Activated T-helper 1 cell treated with anti-CD3 and anti-CD28 coated beads, Interleukin-12 subunit alpha, Interleukin-12 subunit beta, Interleukin-2, Interleukin-4 antibody, amounts not matched to agents 30 ng/mL and 10 ng/mL and 1 ng/mL, durations not matched to agents 14 hours and 24 hours and 36 hours (primary cell): ENCODE measurements around the gene BICDL2. TPM values are rescaled to one million over a fixed set of nuclear protein-coding genes. Genes with fewer than 3 reads are reported as not detected.

ENCODE experiments used
- DNase-seq: peaks from one replicate; pipeline ENCODE4 v3.0.0; 2021; ENCODE audit warnings: low spot score
- H3K27ac Mint-ChIP-seq: one replicate; pipeline ENCODE4 v1.8.0; 2021; ENCODE audit warnings: mild to moderate bottlenecking, mixed read lengths
- H3K27me3 Mint-ChIP-seq: one replicate; pipeline ENCODE4 v1.8.0; 2022; ENCODE audit warnings: mild to moderate bottlenecking, moderate library complexity, mixed read lengths; ENCODE audit not compliant: insufficient read depth
- H3K36me3 Mint-ChIP-seq: one replicate; pipeline ENCODE4 v1.8.0; 2021; ENCODE audit warnings: low read depth, mixed read lengths
- H3K4me1 Mint-ChIP-seq: one replicate; pipeline ENCODE4 v1.8.0; 2021; ENCODE audit warnings: low read depth, mixed read lengths
- H3K4me3 Mint-ChIP-seq: one replicate; pipeline ENCODE4 v1.8.0; 2021; ENCODE audit warnings: mild to moderate bottlenecking, moderate library complexity, mixed read lengths
- H3K9me3 Mint-ChIP-seq: one replicate; pipeline ENCODE4 v1.8.0; 2021; ENCODE audit warnings: mixed read lengths
- intact Hi-C: fragments of 100-400 bp; cut with micrococcal nuclease; formaldehyde crosslinking; loops from one replicate; pipeline ENCODE4 v1.15.1; 2024
- total RNA-seq: library from RNA; stranded (reverse); gene quantifications from 2 replicates; pipeline ENCODE4 v1.2.3, GENCODE V29; 2022

BICDL2 gene
- total RNA-seq, 1 donor from 2014 or later = not detected

DNA sequence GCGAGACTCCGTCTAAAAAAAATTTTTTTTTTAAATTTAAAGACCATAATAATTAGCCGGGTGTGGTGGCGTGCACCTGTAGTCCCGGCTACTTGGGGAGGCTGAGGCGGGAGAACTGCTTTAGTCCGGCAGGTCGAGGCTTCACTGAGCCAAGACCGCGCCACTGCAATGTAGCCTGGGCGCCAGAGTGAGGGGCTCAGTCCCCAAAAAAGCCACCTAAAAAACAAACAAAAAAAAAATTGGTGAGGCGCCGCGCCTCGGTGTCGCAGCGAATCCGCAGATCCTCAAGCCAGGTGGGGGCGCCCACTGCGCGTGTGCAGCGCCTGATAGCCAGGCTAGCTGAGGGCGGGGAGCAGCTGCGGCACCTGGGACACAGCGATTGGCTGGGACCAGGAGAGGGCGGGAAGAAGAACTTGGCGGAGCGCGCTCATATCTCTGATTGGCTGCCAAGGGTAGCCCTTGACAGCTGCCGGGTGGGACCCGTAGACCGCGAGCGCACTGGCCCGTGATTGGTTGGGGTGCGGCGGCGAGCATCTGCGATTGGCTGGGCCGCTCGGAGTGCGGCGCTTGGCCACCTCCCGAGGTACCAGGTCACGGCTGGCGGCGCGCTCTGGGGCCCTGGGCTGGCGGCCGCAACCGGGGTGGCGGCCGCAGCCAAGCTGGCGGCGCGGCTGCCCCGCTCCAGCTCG, 33.0 kb downstream of the BICDL2 start:
- DNase-seq = peak; percentile 98
- Mint-ChIP-seq H3K36me3 (no peaks in the 10 kb centered on the region), H3K9me3 (no peaks in the 10 kb centered on the region), H3K4me3 (peak overlapping the region; percentile 74), H3K27ac (peak overlapping the region; percentile 21), H3K4me1 (peaks cover 22% of the 10 kb centered on the region), H3K27me3 (peaks cover 18% of the 10 kb centered on the region)
- intact Hi-C loops = loop anchor here (1.0 to 5.0 kb wide), 6 partner anchors 17 to 97 kb away; partner anchors contain the start of genes PAQR4, PKMYT1, THOC6 and TNFRSF12A

DNA sequence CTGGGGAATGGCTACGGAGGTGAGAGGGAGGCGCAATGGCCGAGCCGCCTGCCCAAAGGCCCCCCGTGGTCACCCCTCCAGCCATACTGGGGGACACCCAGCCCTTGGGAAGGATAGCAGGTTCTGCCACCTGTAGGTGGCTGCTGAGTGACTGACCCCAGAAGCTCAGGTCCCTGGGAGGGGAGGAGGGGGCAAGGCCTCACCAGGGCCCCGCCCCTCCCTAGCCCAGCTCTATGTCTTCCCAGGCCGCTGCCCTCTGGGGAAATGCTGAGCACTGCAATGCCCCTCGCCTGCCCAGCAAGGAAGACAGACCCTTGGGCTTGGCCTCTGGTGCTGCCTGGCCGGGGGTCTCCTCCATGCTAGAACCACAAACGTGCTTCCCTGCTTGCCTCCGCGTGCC, 35.4 kb downstream of the BICDL2 start:
- no peak for DNase-seq
- no peak overlapping the region for H3K4me3 Mint-ChIP-seq
- intact Hi-C loops = loop anchor here (5.0 kb wide), 1 partner anchor 34 kb away; the partner anchor contains the start of gene PAQR4
- H3K27ac Mint-ChIP-seq = no peak overlapping the region
- H3K36me3 Mint-ChIP-seq = no peaks in the 10 kb centered on the region
- no peaks in the 10 kb centered on the region for H3K4me1 Mint-ChIP-seq
- H3K9me3 Mint-ChIP-seq = no peaks in the 10 kb centered on the region
- peaks cover 16% of the 10 kb centered on the region for H3K27me3 Mint-ChIP-seq

DNA sequence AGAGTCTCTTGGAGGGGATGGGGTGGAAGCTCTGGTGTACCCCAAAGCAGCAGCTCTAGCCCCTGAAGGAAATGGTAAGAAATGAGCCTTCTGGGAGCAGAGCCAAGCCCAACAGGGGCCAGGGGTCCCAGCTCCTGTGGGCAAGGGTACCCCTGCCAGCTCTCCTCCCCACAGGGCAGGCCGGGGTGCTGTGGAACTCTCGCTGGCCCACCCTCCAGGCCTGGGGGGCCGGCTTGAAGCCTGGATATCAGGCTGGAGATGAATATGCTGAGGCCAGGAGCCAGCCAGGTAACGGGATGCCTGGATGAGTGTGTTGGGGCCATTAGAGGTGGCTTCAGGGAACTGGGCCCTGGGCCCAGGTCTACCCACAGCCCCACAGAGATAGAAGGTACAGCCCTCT, 36.2 kb downstream of the BICDL2 start:
- intact Hi-C loops = loop anchor here (5.0 kb wide), 1 partner anchor 33 kb away; the partner anchor contains the start of gene PAQR4
- Mint-ChIP-seq H3K4me1 (no peaks in the 10 kb centered on the region), H3K27me3 (peaks cover 13% of the 10 kb centered on the region), H3K9me3 (no peaks in the 10 kb centered on the region), H3K36me3 (no peaks in the 10 kb centered on the region), H3K4me3 (no peak overlapping the region), H3K27ac (no peak overlapping the region)
- DNase-seq = no peak

DNA sequence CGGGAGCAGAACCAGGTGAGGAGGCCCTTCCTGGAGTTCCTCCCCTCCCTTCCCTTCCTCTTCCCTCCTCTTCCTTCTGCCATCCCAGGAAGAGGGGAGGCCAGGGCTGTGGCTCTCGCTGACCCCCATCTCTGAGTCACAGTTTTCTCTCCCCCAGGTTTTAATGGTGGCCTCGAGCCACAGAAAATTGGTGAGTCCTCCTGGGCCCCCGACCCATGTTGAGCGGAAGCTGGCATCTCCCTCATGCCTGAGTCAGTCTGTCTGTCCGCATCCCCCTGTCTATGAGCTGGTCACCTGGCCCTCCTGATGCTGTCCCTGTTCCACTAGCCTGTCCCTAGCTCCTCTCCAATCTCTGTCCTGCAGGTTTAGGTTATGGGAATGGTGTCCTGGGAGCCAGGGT, 36.8 kb downstream of the BICDL2 start:
- Mint-ChIP-seq H3K36me3 (no peaks in the 10 kb centered on the region), H3K27me3 (peaks cover 11% of the 10 kb centered on the region), H3K4me1 (no peaks in the 10 kb centered on the region), H3K27ac (no peak overlapping the region), H3K9me3 (no peaks in the 10 kb centered on the region), H3K4me3 (no peak overlapping the region)
- intact Hi-C loops = loop anchor here (5.0 kb wide), 1 partner anchor 33 kb away; the partner anchor contains the start of gene PAQR4
- DNase-seq = no peak

DNA sequence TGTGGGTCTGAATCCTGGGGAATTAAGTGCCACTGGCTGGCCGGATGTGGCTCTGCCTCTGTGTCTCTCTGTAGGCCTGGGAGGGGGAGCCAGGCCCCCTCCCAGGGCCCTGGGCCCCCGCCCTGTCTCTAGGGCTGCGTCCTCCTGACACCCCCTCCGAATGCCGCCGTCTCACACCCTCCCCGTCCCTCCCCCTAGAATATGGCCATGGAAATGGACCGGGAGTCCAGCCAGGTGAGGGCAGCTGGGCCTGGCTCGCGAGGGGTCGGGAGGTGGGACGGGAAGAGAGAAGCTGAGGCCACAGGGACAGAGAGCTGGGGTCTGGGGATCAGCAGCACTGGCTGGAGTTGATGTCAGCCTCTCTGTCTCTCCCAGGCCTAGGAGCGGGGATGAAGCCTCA, 40.4 kb downstream of the BICDL2 start:
- no peak overlapping the region for H3K4me3 Mint-ChIP-seq
- H3K27me3 Mint-ChIP-seq = peaks cover 6% of the 10 kb centered on the region
- H3K27ac Mint-ChIP-seq = no peak overlapping the region
- H3K9me3 Mint-ChIP-seq = no peaks in the 10 kb centered on the region
- no peak for DNase-seq
- no peaks in the 10 kb centered on the region for H3K4me1 Mint-ChIP-seq
- intact Hi-C loops = no loop called here
- no peaks in the 10 kb centered on the region for H3K36me3 Mint-ChIP-seq

DNA sequence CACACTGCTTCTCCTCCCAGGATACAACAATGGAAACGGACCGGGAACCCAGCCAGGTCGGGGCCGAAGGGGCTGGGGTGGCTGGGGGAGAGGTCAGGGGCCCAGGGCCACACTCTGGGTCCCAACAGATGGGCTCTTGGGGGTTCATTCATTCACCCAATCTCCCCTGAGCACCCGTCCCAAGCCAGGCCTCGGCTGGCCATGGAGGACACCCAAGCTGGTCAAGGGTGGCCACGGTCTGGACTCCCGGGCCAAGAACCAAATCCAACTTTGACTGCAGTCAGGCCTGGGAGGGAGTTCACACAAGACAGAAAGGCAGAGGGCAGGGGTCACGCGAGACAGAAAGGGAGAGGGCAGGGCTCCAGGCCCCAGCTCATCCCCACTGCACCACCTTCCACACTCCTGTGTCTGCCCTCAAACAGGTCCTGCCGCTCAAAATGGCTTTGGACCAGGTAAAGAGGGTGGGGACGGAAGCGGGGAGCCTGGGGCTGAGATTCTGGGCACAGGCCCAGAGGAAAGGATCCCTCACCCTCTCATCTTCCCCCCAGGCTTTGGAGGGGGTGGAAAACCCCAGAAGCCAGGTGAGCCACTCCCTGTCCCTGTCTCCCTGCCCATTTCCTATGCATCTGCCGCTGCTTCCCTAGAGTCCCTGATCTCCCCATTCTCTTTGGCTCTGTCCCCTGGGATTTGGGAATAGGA, 44.2 kb downstream of the BICDL2 start:
- no peaks in the 10 kb centered on the region for H3K4me1 Mint-ChIP-seq
- no peaks in the 10 kb centered on the region for H3K9me3 Mint-ChIP-seq
- peaks cover 5% of the 10 kb centered on the region for H3K27me3 Mint-ChIP-seq
- intact Hi-C loops = no loop called here
- H3K36me3 Mint-ChIP-seq = no peaks in the 10 kb centered on the region
- H3K4me3 Mint-ChIP-seq = no peak overlapping the region
- no peak overlapping the region for H3K27ac Mint-ChIP-seq
- no peak for DNase-seq

DNA sequence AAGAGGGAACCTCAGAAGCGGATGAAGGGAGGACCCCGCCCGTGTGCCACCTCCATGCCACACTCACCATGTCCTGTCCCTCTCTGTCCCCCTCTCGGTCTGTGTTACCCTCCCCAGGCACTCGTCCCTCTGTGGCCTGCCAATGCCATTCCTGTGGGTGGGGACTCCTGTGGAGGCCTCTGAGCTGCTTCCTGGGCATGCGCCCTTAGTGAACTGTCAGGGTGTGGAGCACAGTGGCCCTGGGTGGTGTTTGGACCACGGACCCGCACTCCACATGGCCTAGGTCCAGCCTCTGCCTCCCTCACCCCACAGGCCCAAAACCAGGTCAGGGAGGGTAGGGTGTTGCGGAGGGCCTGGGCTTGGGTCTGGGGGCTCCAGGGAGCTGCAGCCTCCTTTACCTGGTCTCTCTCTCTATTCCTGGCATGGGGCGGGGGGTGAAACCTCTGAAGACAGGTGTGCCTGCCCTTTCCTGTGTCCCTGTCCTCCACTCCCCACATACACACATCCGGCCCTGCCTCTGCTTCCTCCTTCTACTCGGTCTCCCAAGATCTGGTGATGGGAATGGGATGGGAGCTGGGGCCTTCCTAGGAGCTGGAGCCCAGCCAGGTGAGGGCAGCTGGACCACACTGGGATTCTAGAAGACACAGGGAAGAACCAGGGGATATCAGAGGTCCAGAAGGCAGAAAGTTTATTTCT, 45.0 kb downstream of the BICDL2 start:
- Mint-ChIP-seq H3K27me3 (peaks cover 5% of the 10 kb centered on the region), H3K36me3 (no peaks in the 10 kb centered on the region), H3K9me3 (no peaks in the 10 kb centered on the region), H3K4me1 (no peaks in the 10 kb centered on the region), H3K27ac (no peak overlapping the region), H3K4me3 (no peak overlapping the region)
- DNase-seq = no peak
- intact Hi-C loops = no loop called here

DNA sequence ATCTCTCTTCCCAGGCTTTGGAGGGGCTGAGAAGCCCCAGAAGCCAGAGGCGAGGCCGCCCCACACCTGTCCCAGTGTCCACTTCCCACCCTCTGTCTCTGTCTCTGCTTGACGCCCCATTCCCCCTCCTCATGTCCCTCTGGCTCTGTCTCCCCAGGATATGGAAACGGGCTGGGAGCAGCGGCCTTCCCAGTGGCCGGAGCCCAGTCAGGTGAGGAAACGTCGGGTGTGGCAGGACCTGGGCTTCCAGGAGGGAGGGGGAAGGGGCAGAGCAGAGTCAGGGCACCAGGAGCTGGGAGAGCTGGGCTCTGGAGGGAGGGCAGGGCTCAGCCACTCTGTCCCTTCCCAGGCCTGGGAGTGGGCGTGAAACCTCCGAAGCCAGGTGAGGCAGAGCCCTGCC, 45.9 kb downstream of the BICDL2 start:
- no peak overlapping the region for H3K27ac Mint-ChIP-seq
- H3K4me1 Mint-ChIP-seq = no peaks in the 10 kb centered on the region

DNA sequence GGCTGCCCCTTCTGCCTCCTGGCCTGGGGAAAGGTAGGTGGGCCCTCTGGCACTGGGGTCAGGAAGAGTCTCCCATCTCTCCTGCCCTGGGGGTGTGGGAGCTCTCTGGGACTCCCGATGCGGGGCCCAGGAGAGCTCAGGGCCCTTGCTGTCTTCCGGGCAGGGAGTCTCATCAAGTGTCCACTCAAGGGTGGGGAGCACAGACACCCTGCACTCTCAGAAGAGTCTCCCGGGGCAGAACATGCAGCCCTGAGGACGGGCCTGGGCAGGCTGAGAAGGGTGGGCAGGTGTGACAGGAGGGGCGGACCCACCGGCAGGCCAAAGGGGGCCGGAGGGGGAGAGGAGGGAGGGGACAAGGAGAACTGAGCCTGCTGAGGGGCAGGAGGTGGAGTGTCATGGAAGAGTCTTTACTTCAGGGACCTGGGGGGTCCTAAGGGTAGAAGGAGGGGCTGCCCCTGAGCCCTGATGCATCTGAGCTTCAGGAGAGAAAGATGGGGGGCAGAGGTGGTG, 48.1 kb downstream of the BICDL2 start:
- intact Hi-C loops = no loop called here
- peaks cover 9% of the 10 kb centered on the region for H3K27me3 Mint-ChIP-seq
- no peaks in the 10 kb centered on the region for H3K9me3 Mint-ChIP-seq
- H3K4me3 Mint-ChIP-seq = no peak overlapping the region
- H3K36me3 Mint-ChIP-seq = no peaks in the 10 kb centered on the region
- DNase-seq = no peak
- H3K27ac Mint-ChIP-seq = no peak overlapping the region
- H3K4me1 Mint-ChIP-seq = no peaks in the 10 kb centered on the region

More for the DNA sequence above, 45.9 kb downstream of the BICDL2 start:
- intact Hi-C loops = no loop called here
- Mint-ChIP-seq H3K4me3 (no peak overlapping the region), H3K9me3 (no peaks in the 10 kb centered on the region), H3K36me3 (no peaks in the 10 kb centered on the region), H3K27me3 (peaks cover 7% of the 10 kb centered on the region)
- DNase-seq = no peak

DNA sequence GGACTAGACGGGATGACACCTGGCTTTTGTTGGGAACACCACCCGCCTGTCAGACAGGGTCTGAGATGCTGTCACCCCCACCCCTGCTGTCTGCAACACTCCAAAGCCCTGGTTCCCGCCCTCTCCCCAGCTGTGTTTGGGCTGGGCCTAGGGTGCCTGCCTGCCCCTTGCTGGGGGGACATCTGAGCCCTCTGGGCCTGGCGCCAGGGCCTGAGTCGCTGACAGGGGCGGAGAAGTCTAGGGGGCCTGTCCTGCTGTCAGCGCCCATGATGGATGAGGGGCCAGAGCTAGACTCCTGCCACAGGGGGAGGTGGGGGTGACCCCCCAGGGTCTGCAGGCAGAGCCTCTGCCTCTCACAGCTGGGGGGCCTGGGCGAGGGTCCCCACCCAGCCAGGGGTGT, 48.9 kb downstream of the BICDL2 start:
- H3K27ac Mint-ChIP-seq = no peak overlapping the region
- no peak overlapping the region for H3K4me3 Mint-ChIP-seq
- intact Hi-C loops = no loop called here
- H3K27me3 Mint-ChIP-seq = peaks cover 9% of the 10 kb centered on the region
- H3K9me3 Mint-ChIP-seq = no peaks in the 10 kb centered on the region
- H3K4me1 Mint-ChIP-seq = no peaks in the 10 kb centered on the region
- no peaks in the 10 kb centered on the region for H3K36me3 Mint-ChIP-seq
- DNase-seq = no peak

DNA sequence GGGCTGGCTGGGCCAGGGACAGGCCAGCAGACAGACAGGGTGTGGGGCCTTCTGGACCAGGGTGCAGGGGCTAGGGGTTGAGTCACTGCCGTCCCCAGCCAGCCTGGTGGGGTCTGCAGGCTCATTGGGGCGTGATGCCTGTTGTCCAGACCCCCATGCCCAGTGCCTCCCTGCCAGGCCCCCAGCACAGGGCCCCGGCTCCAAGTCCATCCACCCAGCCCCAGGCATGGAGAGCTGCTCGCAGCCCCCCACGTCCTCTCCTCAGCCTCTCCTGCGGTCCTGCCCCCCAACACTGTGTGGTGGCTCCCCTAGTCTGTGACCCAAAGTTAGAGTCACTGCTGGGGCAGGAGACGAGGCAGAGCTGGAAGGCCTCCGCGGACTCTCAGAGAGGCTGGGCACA, 49.5 kb downstream of the BICDL2 start:
- no peak overlapping the region for H3K27ac Mint-ChIP-seq
- DNase-seq = no peak
- no peaks in the 10 kb centered on the region for H3K9me3 Mint-ChIP-seq
- H3K4me1 Mint-ChIP-seq = no peaks in the 10 kb centered on the region
- H3K4me3 Mint-ChIP-seq = no peak overlapping the region
- no peaks in the 10 kb centered on the region for H3K36me3 Mint-ChIP-seq
- peaks cover 11% of the 10 kb centered on the region for H3K27me3 Mint-ChIP-seq
- intact Hi-C loops = no loop called here

DNA sequence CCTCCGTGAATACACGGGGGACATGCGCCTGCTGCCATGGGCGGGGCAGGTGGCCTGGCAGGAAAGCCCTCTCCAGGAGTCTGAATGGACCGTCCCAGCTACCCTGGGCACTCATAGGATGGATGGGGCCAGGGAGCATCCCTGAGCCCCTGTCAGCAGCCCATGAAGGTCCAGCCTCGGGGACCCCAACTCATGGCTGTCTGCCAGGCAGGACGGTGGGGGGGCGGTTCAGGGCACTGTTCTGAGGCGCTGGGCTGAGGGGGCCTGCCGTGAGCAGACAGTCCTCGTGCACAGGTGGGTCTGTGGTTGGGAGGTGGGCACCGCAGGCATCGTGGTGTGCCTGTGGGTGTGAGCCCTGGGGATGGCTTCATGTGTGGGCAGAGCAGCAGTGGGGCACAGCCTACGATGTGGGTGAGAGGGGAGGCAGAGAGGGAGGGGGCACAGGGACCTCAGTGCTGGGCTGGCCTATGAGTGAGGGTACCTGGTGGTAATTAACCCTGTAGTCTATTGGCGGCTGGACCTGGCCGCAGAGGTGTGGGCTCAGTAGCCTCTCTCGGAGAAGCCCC, 50.0 kb downstream of the BICDL2 start:
- Mint-ChIP-seq H3K27me3 (peaks cover 11% of the 10 kb centered on the region), H3K36me3 (no peaks in the 10 kb centered on the region), H3K4me1 (peaks cover 3% of the 10 kb centered on the region), H3K9me3 (no peaks in the 10 kb centered on the region), H3K27ac (no peak overlapping the region), H3K4me3 (no peak overlapping the region)
- DNase-seq = no peak
- intact Hi-C loops = no loop called here
